ENCODE measurements around the gene XPO4.

GRCh38 chr13:20860844-20861243, 41.7 kb downstream of the XPO4 start:
- TF ChIP-seq CTCF (IDR thresholded peaks at IDR 0.05; ENCODE audit: low read depth, low read length, poor library complexity, severe bottlenecking) (no peak), EZH2phosphoT487 (IDR thresholded peaks at IDR 0.05; ENCODE audit: borderline replicate concordance, low read length) (no peak)

All from DOHH2 (cell line).